ACC112 (cell line): ENCODE data around the gene UNC13A.
"Not testable (repeated sequence)": the region's sequence is repeated elsewhere in the genome, so short reads cannot be mapped to it uniquely, and the experiment has no call there.

Experiments
- H2AFZ ChIP-seq: fragments of 200-600 bp; sonication (generic); one replicate; pipeline ENCODE4 v1.6.0; 2017; ENCODE audit warnings: antibody characterized with exemption, low read length; ENCODE audit not compliant: unreplicated experiment
- H3K27ac ChIP-seq: fragments of 200-600 bp; sonication (generic); 2 replicates; pipeline ENCODE4 v1.5.1; 2014; ENCODE audit warnings: low read depth, mild to moderate bottlenecking, antibody characterized with exemption, low read length, moderate library complexity
- H3K27me3 ChIP-seq: fragments of 200-600 bp; sonication (generic); 2 replicates; pipeline ENCODE4 v1.6.1; 2014; ENCODE audit warnings: mild to moderate bottlenecking, antibody characterized with exemption, low read length, moderate library complexity, mixed read lengths; ENCODE audit not compliant: insufficient read depth
- H3K36me3 ChIP-seq: fragments of 200-600 bp; sonication (generic); 2 replicates; pipeline ENCODE4 v1.6.1; 2016; ENCODE audit warnings: mild to moderate bottlenecking, antibody characterized with exemption, low read length, moderate library complexity, mixed read lengths; ENCODE audit not compliant: insufficient read depth
- H3K4me1 ChIP-seq: fragments of 200-600 bp; sonication (generic); one replicate; pipeline ENCODE4 v1.6.1; 2016; ENCODE audit warnings: low read length, mixed read lengths; ENCODE audit not compliant: insufficient read depth, unreplicated experiment, control insufficient read depth
- H3K4me3 ChIP-seq: fragments of 200-600 bp; sonication (generic); 2 replicates; pipeline ENCODE4 v1.5.1; 2014; ENCODE audit warnings: mild to moderate bottlenecking, low read depth, low read length
- H3K79me2 ChIP-seq: fragments of 200-600 bp; sonication (generic); one replicate; pipeline ENCODE4 v1.6.0; 2016; ENCODE audit warnings: low read length; ENCODE audit not compliant: control insufficient read depth, unreplicated experiment, insufficient read depth

Gene UNC13A

GRCh38 chr19:17604372-17605025, 83.7 kb downstream of the UNC13A start:
- no peak overlapping the region for H3K27ac ChIP-seq
- H3K4me3 ChIP-seq = no peak overlapping the region
- H3K27me3 ChIP-seq = 0 out of 2 replicates have a peak, but pooled peaks cover 9% of the 10 kb centered on the region
- no peaks in the 10 kb centered on the region for H3K4me1 ChIP-seq
- H3K79me2 ChIP-seq = no peaks in the 10 kb centered on the region
- no peak overlapping the region for H2AFZ ChIP-seq
- no peaks in the 10 kb centered on the region for H3K36me3 ChIP-seq

DNA sequence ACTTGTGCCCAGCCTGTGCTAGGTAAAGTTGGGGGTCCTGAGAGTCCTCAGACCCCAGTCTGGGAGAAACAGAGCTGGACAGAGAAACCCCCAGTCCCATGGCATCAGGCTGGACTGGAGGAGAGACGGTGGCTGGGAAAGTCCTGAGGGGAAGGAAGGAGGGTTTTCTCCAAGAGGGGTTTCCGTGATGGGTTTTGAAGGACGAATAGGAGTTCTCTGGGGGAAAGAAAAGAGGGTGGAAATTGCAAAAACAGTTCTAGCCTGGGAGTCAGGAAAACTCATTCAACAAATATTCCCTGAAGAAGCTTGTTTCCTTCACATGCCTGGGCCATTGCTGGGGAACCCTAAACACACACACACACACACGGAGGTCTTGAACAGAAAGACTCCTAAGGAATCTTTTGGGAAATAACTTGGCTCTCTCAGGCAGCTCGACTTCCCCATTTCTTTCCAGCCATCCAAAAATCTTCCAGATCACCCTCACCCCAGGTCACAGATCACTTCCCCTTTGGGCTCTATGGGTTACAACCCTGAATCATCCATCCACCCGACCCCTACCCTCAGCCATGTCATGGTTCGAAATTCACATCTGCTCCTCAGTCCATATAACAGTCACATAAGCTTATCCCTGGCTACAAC, 85.2 kb downstream of the UNC13A start:
- H3K4me3 ChIP-seq = no peak overlapping the region
- H3K27ac ChIP-seq = no peak overlapping the region
- no peaks in the 10 kb centered on the region for H3K36me3 ChIP-seq
- H2AFZ ChIP-seq = no peak overlapping the region
- no peaks in the 10 kb centered on the region for H3K79me2 ChIP-seq
- 0 out of 2 replicates have a peak, but pooled peaks cover 9% of the 10 kb centered on the region for H3K27me3 ChIP-seq
- H3K4me1 ChIP-seq = no peaks in the 10 kb centered on the region

DNA sequence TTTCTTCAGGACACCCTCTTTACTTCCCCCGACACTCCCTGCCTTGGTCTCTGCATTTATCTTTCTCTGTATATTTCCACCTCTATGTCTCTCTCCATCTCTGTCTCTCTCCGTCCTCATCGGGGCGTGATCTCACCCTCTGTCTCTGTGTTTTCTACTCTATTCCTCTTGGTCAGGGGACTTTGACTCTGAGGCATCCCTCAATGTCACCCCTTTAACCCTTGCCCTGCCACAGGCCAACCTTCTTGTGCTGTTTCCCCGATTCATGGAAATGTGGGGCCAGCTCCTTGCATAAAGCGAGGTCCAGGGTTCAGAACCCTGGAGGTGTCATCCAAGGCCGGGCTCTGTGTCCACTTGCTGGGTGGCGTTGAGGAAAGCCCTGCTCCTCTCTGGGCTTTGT, 85.9 kb downstream of the UNC13A start:
- Histone ChIP-seq H3K79me2 (no peaks in the 10 kb centered on the region), H3K36me3 (no peaks in the 10 kb centered on the region), H3K4me1 (no peaks in the 10 kb centered on the region), H2AFZ (no peak overlapping the region), H3K4me3 (no peak overlapping the region), H3K27me3 (0 out of 2 replicates have a peak, but pooled peaks cover 9% of the 10 kb centered on the region), H3K27ac (no peak overlapping the region)

- no peak overlapping the region for H3K4me3 ChIP-seq
- H3K27me3 ChIP-seq = 0 out of 2 replicates have a peak, but pooled peaks cover 9% of the 10 kb centered on the region
- H3K79me2 ChIP-seq = no peaks in the 10 kb centered on the region
- no peak overlapping the region for H3K27ac ChIP-seq
- H3K4me1 ChIP-seq = no peaks in the 10 kb centered on the region
- H2AFZ ChIP-seq = no peak overlapping the region
- H3K36me3 ChIP-seq = no peaks in the 10 kb centered on the region
Measured at GRCh38 chr19:17601683-17602082, 86.5 kb downstream of the UNC13A start.

GRCh38 chr19:17599780-17600179, 88.4 kb downstream of the UNC13A start:
- no peaks in the 10 kb centered on the region for H3K4me1 ChIP-seq
- H3K27ac ChIP-seq = no peak overlapping the region
- H3K4me3 ChIP-seq = no peak overlapping the region
- H3K36me3 ChIP-seq = no peaks in the 10 kb centered on the region
- H3K79me2 ChIP-seq = no peaks in the 10 kb centered on the region
- H2AFZ ChIP-seq = no peak overlapping the region
- H3K27me3 ChIP-seq = 0 out of 2 replicates have a peak, but pooled peaks cover 9% of the 10 kb centered on the region

GRCh38 chr19:17598953-17599352, 89.2 kb downstream of the UNC13A start:
- H2AFZ ChIP-seq = no peak overlapping the region
- no peaks in the 10 kb centered on the region for H3K4me1 ChIP-seq
- no peaks in the 10 kb centered on the region for H3K79me2 ChIP-seq
- H3K36me3 ChIP-seq = no peaks in the 10 kb centered on the region
- H3K27ac ChIP-seq = no peak overlapping the region
- H3K27me3 ChIP-seq = 0 out of 2 replicates have a peak, but pooled peaks cover 9% of the 10 kb centered on the region
- H3K4me3 ChIP-seq = no peak overlapping the region

- H3K4me1 ChIP-seq, H3K27ac ChIP-seq: not testable (repeated sequence)
Measured at GRCh38 chr19:17598063-17598462, 90.1 kb downstream of the UNC13A start.

GRCh38 chr19:17594296-17594695, 93.9 kb downstream of the UNC13A start:
- not testable (repeated sequence) for H3K4me1 ChIP-seq, H3K36me3 ChIP-seq, H3K27me3 ChIP-seq, H3K79me2 ChIP-seq, H3K27ac ChIP-seq, H2AFZ ChIP-seq, H3K4me3 ChIP-seq

More at GRCh38 chr19:17598063-17598462, 90.1 kb downstream of the UNC13A start:
- H3K27me3 ChIP-seq, H2AFZ ChIP-seq, H3K36me3 ChIP-seq, H3K4me3 ChIP-seq, H3K79me2 ChIP-seq: not testable (repeated sequence)

GRCh38 chr19:17590866-17591265, 97.3 kb downstream of the UNC13A start:
- H2AFZ ChIP-seq = no peak overlapping the region
- H3K27me3 ChIP-seq = no peaks in the 10 kb centered on the region
- no peak overlapping the region for H3K27ac ChIP-seq
- H3K79me2 ChIP-seq = no peaks in the 10 kb centered on the region
- no peaks in the 10 kb centered on the region for H3K4me1 ChIP-seq
- H3K4me3 ChIP-seq = no peak overlapping the region
- no peaks in the 10 kb centered on the region for H3K36me3 ChIP-seq

DNA sequence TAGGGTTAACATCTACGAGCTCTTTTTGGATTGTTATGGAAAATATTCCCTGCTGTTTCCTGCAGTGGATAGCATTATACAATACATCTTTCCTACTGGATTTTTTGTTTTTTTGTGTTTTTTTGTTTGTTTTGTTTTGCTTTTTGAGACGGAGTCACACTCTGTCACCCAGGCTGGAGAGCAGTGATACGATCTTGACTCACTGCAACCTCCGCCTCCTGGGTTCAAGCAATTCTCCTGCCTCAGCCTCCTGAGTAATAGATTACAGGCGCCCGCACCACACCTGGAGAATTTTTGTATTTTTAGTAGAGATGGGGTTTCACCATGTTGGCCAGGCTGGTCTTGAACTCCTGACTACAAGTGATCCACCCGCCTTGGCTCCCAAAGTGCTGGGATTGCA, 102.8 kb downstream of the UNC13A start:
- H3K36me3 ChIP-seq, H2AFZ ChIP-seq, H3K79me2 ChIP-seq, H3K27ac ChIP-seq, H3K4me3 ChIP-seq, H3K4me1 ChIP-seq, H3K27me3 ChIP-seq: not testable (repeated sequence)

DNA sequence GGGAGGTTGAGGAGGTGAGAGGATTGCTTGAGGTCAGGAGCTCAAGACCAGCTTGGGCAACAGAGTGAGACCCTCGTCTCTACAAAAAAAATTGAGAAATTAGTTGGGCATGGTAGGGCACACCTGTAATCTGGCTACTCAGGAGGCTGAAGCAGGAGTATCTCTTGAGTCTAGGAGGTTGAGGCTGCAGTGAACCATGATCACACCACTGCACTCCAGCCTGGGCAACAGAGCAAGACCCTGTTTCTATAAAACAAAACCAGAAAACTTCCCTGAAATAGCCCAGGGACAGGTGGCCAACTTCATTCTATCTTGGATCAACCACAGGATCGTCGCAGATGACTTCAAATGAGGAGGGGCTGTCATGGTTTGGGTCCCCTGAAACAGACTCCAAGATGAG, 104.0 kb downstream of the UNC13A start:
- H2AFZ ChIP-seq = no peak overlapping the region
- no peaks in the 10 kb centered on the region for H3K4me1 ChIP-seq
- no peak overlapping the region for H3K27ac ChIP-seq
- H3K4me3 ChIP-seq = no peak overlapping the region
- H3K27me3 ChIP-seq = no peaks in the 10 kb centered on the region
- no peaks in the 10 kb centered on the region for H3K79me2 ChIP-seq
- H3K36me3 ChIP-seq = peaks cover 4% of the 10 kb centered on the region; the same call in 1 of the 2 replicates
